SK-N-SH (cell line): ENCODE measurements around the gene HUNK. TPM values are rescaled to one million over a fixed set of nuclear protein-coding genes. Genes with fewer than 3 reads are reported as not detected.

Experiments
- CTCF ChIA-PET: fragments of 300-600, 350-600 bp; formaldehyde crosslinking; extraction: SDS; loops from one replicate; lab custom pipeline; 2021; lab: Yijun Ruan, JAX
- POLR2A ChIA-PET: fragments of 350-600 bp; sonication (Branson Sonifier 250); formaldehyde crosslinking; extraction: SDS; loops from one replicate; lab custom pipeline; 2020; ENCODE audit warnings: antibody characterized with exemption, inconsistent platforms; lab: Yijun Ruan, JAX
- DNase-seq: peaks from one replicate; pipeline ENCODE4 v3.0.0; 2012
- H2AFZ ChIP-seq: fragments of 200-600 bp; sonication (generic); 2 replicates; pipeline ENCODE4 v1.8.1; 2016; ENCODE audit warnings: antibody characterized with exemption, mild to moderate bottlenecking, low read depth
- H3F3A ChIP-seq: fragments of 200-600 bp; sonication (generic); replicated peaks from 2 replicates; pipeline ENCODE3; 2016; ENCODE audit warnings: antibody characterized with exemption, mild to moderate bottlenecking; ENCODE audit not compliant: insufficient read depth
- H3K27ac ChIP-seq, 2 experiments: fragments of 200-500 bp in 1 of 2; fragments of 200-600 bp in 1 of 2; sonication (Bioruptor generic) in 1 of 2; sonication (generic), shearing (Covaris generic) in 1 of 2; 2 replicates each; pipeline versions ENCODE4 v1.5.1 to v1.6.1; 2014 to 2016; ENCODE audit warnings: low read depth in 2 of 2, inconsistent platforms in 1 of 2, low read length in 1 of 2, mild to moderate bottlenecking in 1 of 2, mixed read lengths in 1 of 2
- H3K27me3 ChIP-seq: fragments of 200-600 bp; sonication (generic), shearing (Covaris generic); 2 replicates; pipeline ENCODE4 v1.6.1; 2016; ENCODE audit warnings: mixed run types; ENCODE audit not compliant: insufficient read depth
- H3K36me3 ChIP-seq, 2 experiments: fragments of 200-500 bp in 1 of 2; fragments of 200-600 bp in 1 of 2; sonication (Bioruptor generic) in 1 of 2; sonication (generic) in 1 of 2; replicated peaks in 1 of 2; 2 replicates each; pipeline versions ENCODE3 to v1.5.1; 2014 to 2016; ENCODE audit warnings: low read length in 1 of 2, mild to moderate bottlenecking in 1 of 2; ENCODE audit not compliant: insufficient read depth in 2 of 2, control insufficient read depth in 1 of 2
- H3K4me1 ChIP-seq, 2 experiments: fragments of 200-500 bp in 1 of 2; fragments of 200-600 bp in 1 of 2; sonication (Bioruptor generic) in 1 of 2; sonication (generic), shearing (Covaris generic) in 1 of 2; 2 replicates each; pipeline versions ENCODE4 v1.5.1 to v1.6.1; 2014 to 2016; ENCODE audit warnings: low read depth in 1 of 2, low read length in 1 of 2, mixed run types in 1 of 2; ENCODE audit not compliant: insufficient read depth in 2 of 2, control insufficient read depth in 1 of 2
- H3K4me2 ChIP-seq: fragments of 200-600 bp; sonication (generic), shearing (Covaris generic); 2 replicates; pipeline ENCODE4 v1.6.1; 2017; ENCODE audit warnings: mixed run types
- H3K4me3 ChIP-seq, 2 experiments: fragments of 200-500 bp in 1 of 2; fragments of 200-600 bp in 1 of 2; sonication (Bioruptor generic) in 1 of 2; sonication (generic), shearing (Covaris generic) in 1 of 2; 2 replicates each; pipeline versions ENCODE4 v1.5.1 to v1.8.1; 2014 to 2016; ENCODE audit warnings: low read depth in 2 of 2, inconsistent platforms in 1 of 2, low read length in 1 of 2, mild to moderate bottlenecking in 1 of 2, mixed read lengths in 1 of 2, moderate library complexity in 1 of 2
- H3K79me2 ChIP-seq: fragments of 200-600 bp; sonication (generic); 2 replicates; pipeline ENCODE4 v1.8.1; 2017; ENCODE audit warnings: mild to moderate bottlenecking; ENCODE audit not compliant: insufficient read depth
- H3K9ac ChIP-seq: fragments of 200-600 bp; sonication (generic); 2 replicates; pipeline ENCODE4 v1.6.1; 2017; ENCODE audit warnings: mixed run types
- H3K9me2 ChIP-seq: fragments of 200-600 bp; sonication (generic); 2 replicates; pipeline ENCODE4 v1.6.1; 2017; ENCODE audit warnings: mixed run types
- H3K9me3 ChIP-seq: fragments of 200-600 bp; sonication (generic); 2 replicates; pipeline ENCODE4 v1.6.1; 2017; ENCODE audit warnings: mixed run types, mild to moderate bottlenecking, moderate library complexity
- H4K20me1 ChIP-seq: fragments of 200-600 bp; sonication (generic); 2 replicates; pipeline ENCODE4 v1.6.1; 2017; ENCODE audit warnings: mild to moderate bottlenecking, mixed run types; ENCODE audit not compliant: insufficient read depth
- ELF1 ChIP-seq: IDR thresholded peaks from 2 replicates; pipeline ENCODE4 v1.4.0; 2012
- EP300 ChIP-seq, 2 experiments: IDR thresholded peaks; 2 replicates each; pipeline versions ENCODE4 v1.4.0 to v1.6.1; 2012; ENCODE audit warnings: borderline replicate concordance in 1 of 2, low read depth in 1 of 2, low read length in 1 of 2
- EZH2phosphoT487 ChIP-seq: fragments of 200-600 bp; sonication (generic); IDR thresholded peaks from 2 replicates; pipeline ENCODE4 v1.6.1; 2017; ENCODE audit warnings: low read depth, mixed run types, mild to moderate bottlenecking, antibody characterized with exemption, moderate library complexity, borderline replicate concordance
- FOSL2 ChIP-seq: IDR thresholded peaks from 2 replicates; pipeline ENCODE4 v1.4.0; 2012; ENCODE audit warnings: low read depth, mild to moderate bottlenecking, moderate library complexity, borderline replicate concordance
- FOXJ3 ChIP-seq: sonication (generic); formaldehyde crosslinking; IDR thresholded peaks from 2 replicates; pipeline ENCODE4 v1.5.1; 2020; ENCODE audit warnings: mild to moderate bottlenecking, missing genetic modification reagents
- JUND ChIP-seq: IDR thresholded peaks from 2 replicates; pipeline ENCODE4 v1.4.0; 2012
- MXI1 ChIP-seq: IDR thresholded peaks from 2 replicates; pipeline ENCODE4 v1.6.1; 2012; ENCODE audit warnings: mild to moderate bottlenecking, low read depth, low read length, improper control_type of control experiment
- NFIC ChIP-seq: IDR thresholded peaks from 2 replicates; pipeline ENCODE4 v1.4.0; 2012; ENCODE audit warnings: borderline replicate concordance
- NRF1 ChIP-seq: IDR thresholded peaks from 2 replicates; pipeline ENCODE4 v1.6.1; 2012; ENCODE audit warnings: low read depth, mild to moderate bottlenecking, low read length
- POLR2AphosphoS5 ChIP-seq: IDR thresholded peaks from 2 replicates; pipeline ENCODE4 v1.6.1; 2012; ENCODE audit warnings: low read depth, low read length
- RAD21 ChIP-seq: IDR thresholded peaks from 2 replicates; pipeline ENCODE4 v1.6.1; 2012; ENCODE audit warnings: mild to moderate bottlenecking, low read length
- RCOR1 ChIP-seq: fragments of 150-350 bp; IDR thresholded peaks from 2 replicates; pipeline ENCODE4 v1.6.1; 2017; ENCODE audit warnings: antibody characterized with exemption, low read length
- REST ChIP-seq: IDR thresholded peaks from 2 replicates; pipeline ENCODE4 v1.6.1; 2012; ENCODE audit warnings: mild to moderate bottlenecking, low read depth, low read length, moderate library complexity
- RXRA ChIP-seq: IDR thresholded peaks from 2 replicates; pipeline ENCODE4 v1.4.0; 2012; ENCODE audit warnings: low read depth, mild to moderate bottlenecking, borderline replicate concordance
- SMC3 ChIP-seq: IDR thresholded peaks from 2 replicates; pipeline ENCODE4 v1.6.1; 2012; ENCODE audit warnings: low read depth, low read length, improper control_type of control experiment
- TEAD4 ChIP-seq: IDR thresholded peaks from 2 replicates; pipeline ENCODE4 v1.4.0; 2012; ENCODE audit warnings: mild to moderate bottlenecking, borderline replicate concordance; ENCODE audit not compliant: insufficient read depth
- YY1 ChIP-seq: IDR thresholded peaks from 2 replicates; pipeline ENCODE4 v1.4.0; 2012; ENCODE audit warnings: low read depth, mild to moderate bottlenecking
- WGBS: methylation state at CpG from one replicate; pipeline ENCODE4 v1.1.6; 2017; ENCODE audit warnings: low lambda C conversion rate; 5-methylcytosine and 5-hydroxymethylcytosine counted together
- polyA plus RNA-seq, 3 experiments: library from polyadenylated mRNA; depleted of rRNA; stranded (reverse); fragments of >200 nt; gene quantifications; 2 replicates each; pipeline ENCODE4 v1.2.3, GENCODE V29; 2012

Gene HUNK
- polyA plus RNA-seq, 1 of the 3 experiments (the other 2 are of a cell fraction): 0.31 TPM

- H3K27ac ChIP-seq: no peak overlapping the region
- H3K4me2 ChIP-seq: no peak overlapping the region
- no peaks in the 10 kb centered on the region for H3F3A ChIP-seq
- no peaks in the 10 kb centered on the region for H3K36me3 ChIP-seq
- H4K20me1 ChIP-seq: no peaks in the 10 kb centered on the region
- H3K79me2 ChIP-seq: no peaks in the 10 kb centered on the region
- H3K4me3 ChIP-seq: no peak overlapping the region
- no peaks in the 10 kb centered on the region for H3K27me3 ChIP-seq
- H2AFZ ChIP-seq: no peak overlapping the region
- H3K9ac ChIP-seq: no peak overlapping the region
- H3K9me3 ChIP-seq: no peaks in the 10 kb centered on the region
- ChIA-PET CTCF (interaction anchor here (1.1 kb wide), 1 partner anchor 49 kb away, joined by 4 read pairs; no protein-coding TSS in a partner anchor), POLR2A (no interaction called here)
- TF ChIP-seq JUND: no peak
- H3K9me2 ChIP-seq: no peaks in the 10 kb centered on the region
- WGBS: 75% methylated on average over 4 of the region's 4 CpGs
- DNase-seq: no peak
- H3K4me1 ChIP-seq: no peaks in the 10 kb centered on the region; a peak in 1 of 4 replicates
These were observed 41.7 kb downstream of the HUNK start for GRCh38 chr21:31914472-31914871.

- 67% methylated on average over 3 of the region's 3 CpGs for WGBS
- no peak overlapping the region for H2AFZ ChIP-seq
- no peak overlapping the region for H3K27ac ChIP-seq
- H3F3A ChIP-seq: no peaks in the 10 kb centered on the region
- ChIA-PET CTCF (no interaction called here), POLR2A (no interaction called here)
- no peak overlapping the region for H3K4me2 ChIP-seq
- H3K9me3 ChIP-seq: no peaks in the 10 kb centered on the region
- H4K20me1 ChIP-seq: no peaks in the 10 kb centered on the region
- H3K9ac ChIP-seq: no peak overlapping the region
- no peak overlapping the region for H3K4me3 ChIP-seq
- no peaks in the 10 kb centered on the region for H3K36me3 ChIP-seq
- no peak for DNase-seq
- H3K9me2 ChIP-seq: no peaks in the 10 kb centered on the region
- no peaks in the 10 kb centered on the region for H3K27me3 ChIP-seq
- no peak for TF ChIP-seq ELF1
- TF ChIP-seq NRF1: no peak
- no peak for TF ChIP-seq RAD21
- no peak for TF ChIP-seq EZH2phosphoT487
- no peak for TF ChIP-seq FOSL2
- TF ChIP-seq MXI1: no peak
- no peak for TF ChIP-seq POLR2AphosphoS5
- no peak for TF ChIP-seq YY1
- no peak for TF ChIP-seq RCOR1
- no peak for TF ChIP-seq RXRA
- no peaks in the 10 kb centered on the region for H3K79me2 ChIP-seq
- no peaks in the 10 kb centered on the region; a peak in 1 of 4 replicates for H3K4me1 ChIP-seq
These were observed 42.7 kb downstream of the HUNK start for GRCh38 chr21:31915566-31915965.

GRCh38 chr21:31917108-31917507 lies 44.3 kb downstream of the HUNK start:
- H3K9me2 ChIP-seq: no peaks in the 10 kb centered on the region
- H3K36me3 ChIP-seq: no peaks in the 10 kb centered on the region
- no peak overlapping the region for H3K9ac ChIP-seq
- H3K27me3 ChIP-seq: no peaks in the 10 kb centered on the region
- no peaks in the 10 kb centered on the region for H3K79me2 ChIP-seq
- no peak for DNase-seq
- POLR2A ChIA-PET: no interaction called here
- no peak overlapping the region for H2AFZ ChIP-seq
- H3K9me3 ChIP-seq: no peaks in the 10 kb centered on the region
- H3F3A ChIP-seq: no peaks in the 10 kb centered on the region
- no peak overlapping the region for H3K27ac ChIP-seq
- CTCF ChIA-PET: interaction anchor here (1.2 kb wide), 1 partner anchor 12 kb away, joined by 3 read pairs; no protein-coding TSS in a partner anchor
- 93% methylated on average over 7 of the region's 7 CpGs for WGBS
- H3K4me3 ChIP-seq: no peak overlapping the region
- H3K4me2 ChIP-seq: no peak overlapping the region
- no peaks in the 10 kb centered on the region; a peak in 1 of 4 replicates for H3K4me1 ChIP-seq
- no peaks in the 10 kb centered on the region for H4K20me1 ChIP-seq
- TF ChIP-seq NFIC (no peak), REST (no peak), SMC3 (no peak), NRF1 (no peak), FOXJ3 (CRISPR knock-in tag) (no peak), TEAD4 (no peak), EP300 (IDR thresholded peaks at IDR 0.05; ENCODE audit: borderline replicate concordance in 1 of 2, low read depth in 1 of 2, low read length in 1 of 2) (no peak)
- TF ChIP-seq, all 33 proteins: peak for 0
